HG03354 (cell line): ENCODE results near the gene SENP2.
"Not testable (repeated sequence)": the region's sequence is repeated elsewhere in the genome, so short reads cannot be mapped to it uniquely, and the experiment has no call there.

ENCODE experiments used
- ATAC-seq: cut with Tn5 transposase; IDR thresholded peaks from one replicate; pipeline ENCODE4 v1.9.1; 2021; ENCODE audit warnings: mild to moderate bottlenecking; ENCODE audit not compliant: unreplicated experiment, poor library complexity, severe bottlenecking

The SENP2 gene

DNA sequence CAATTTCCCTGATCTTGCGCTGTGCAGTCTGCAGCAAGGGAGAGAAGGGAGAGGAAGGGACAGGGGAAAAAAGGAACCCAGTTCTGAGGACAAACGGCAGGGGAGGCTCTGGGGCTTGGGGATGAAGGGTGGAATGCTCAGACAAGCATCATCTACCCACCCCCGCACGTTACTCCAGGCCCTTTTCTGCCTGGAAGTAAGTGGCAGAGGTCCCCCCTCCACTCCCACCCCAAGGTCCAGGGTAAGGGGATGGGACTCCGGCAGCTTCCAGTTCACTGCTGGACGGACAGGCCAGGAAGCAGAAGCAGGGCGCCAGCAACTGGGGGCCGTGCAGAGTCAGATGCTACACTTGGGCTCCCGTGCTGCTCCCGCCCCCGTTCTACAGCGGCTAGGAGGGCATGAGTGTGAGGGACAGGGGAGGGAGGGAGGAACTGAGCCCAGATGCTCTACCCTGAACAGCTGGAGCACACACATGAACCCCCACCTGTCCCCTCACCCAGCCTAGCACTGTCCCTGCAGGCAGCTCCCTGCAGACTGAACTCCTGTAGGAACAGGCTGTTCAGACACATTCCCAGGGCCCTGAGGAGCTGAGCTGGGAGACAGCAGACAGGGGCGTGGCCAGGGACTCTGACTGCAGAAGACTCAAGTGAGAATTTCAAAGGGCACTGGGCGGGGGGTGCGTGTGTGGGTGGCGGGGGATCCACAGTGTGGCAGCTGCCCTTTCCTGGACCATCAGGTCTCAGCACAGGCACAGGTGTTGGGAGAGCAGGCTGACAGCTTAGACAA, 59.7 kb downstream of the SENP2 start:
- no peak for ATAC-seq

DNA sequence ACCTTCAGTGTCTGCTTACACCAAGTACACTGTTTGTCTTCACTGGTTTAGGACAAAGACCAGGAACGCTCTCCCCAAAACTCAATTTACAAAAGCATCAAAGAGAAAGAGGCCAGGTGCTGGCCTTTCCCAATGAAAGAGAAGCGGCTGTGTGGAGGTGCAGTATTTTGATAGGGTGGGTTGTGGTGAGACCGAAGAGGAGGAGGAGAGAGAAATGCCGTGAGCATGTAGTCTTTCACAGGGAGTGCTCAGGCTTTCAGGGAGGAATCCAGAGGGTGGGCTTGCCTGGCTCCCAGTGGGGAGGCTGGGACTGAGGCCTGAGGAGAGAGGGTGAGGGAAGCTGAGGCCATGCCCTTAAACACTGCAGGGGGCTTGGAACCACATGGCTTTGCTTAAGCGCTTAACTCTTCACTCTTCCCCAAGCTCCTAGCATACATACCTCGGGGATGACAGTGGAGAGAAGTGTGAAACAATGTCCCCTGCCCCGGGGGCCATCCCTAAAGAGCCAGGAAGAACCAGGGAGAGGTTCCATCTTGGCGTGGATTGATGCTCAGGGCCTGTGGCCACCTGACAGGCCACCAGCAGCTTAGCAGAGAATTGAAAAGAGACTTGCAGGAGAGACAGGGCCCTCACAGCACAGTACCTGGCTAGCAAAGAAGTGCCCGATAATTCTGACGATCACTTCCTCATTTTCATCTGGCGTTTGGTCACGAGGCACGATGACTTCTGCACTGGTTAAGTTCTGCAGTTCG, 60.5 kb downstream of the SENP2 start:
- ATAC-seq, result no peak

DNA sequence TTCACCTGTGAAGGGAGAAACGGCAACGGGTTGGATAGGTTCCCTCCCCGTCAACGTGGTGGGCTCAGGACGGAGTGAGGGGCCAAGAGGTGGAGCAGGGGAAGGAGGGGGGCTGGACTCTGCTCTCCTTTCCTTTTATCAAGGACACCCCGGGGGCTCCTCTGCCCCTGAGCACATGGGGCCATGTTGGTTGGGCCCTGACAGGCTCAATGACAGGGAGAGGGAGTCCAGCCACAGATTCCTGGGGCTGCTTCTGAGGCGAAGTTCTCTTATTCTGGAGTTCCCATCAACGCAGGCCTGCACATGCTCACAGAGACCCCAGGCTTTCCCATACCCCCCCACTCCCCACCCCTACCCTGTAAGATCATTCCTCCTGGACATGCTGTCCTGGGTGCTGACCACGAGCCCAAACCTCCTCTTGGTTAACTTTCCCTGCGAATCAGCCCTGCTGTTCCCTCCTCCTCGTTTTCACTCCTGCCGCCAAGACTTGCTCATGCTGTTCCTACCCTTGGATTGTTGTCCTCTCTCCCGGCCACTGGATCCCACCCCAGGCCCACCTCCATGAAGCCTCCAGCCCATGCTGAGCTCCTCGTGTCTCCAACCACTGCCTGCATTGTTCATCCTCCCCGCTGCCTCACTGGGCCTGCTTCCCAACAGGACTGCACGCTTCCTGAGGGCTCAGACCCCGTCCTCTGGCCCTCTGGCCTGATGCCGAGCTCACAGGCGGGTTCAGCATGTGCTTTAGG, 61.2 kb downstream of the SENP2 start:
- no peak for ATAC-seq

DNA sequence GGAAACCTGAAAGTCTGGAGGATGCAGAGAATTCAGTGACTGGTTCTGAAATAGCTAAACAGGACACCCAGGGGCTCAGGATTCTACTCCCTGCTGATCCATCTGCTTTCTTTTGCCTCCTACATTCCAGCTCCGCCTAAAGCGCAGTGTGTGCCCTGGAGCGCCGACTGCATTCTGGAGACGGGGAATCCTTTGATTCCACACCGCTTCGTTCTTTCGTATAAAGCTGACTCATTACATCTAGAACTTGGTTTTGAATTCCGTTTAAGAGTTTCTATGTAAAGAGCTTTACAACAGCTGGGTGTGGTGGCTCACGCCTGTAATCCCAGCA, 61.8 kb downstream of the SENP2 start:
- ATAC-seq, result no peak

DNA sequence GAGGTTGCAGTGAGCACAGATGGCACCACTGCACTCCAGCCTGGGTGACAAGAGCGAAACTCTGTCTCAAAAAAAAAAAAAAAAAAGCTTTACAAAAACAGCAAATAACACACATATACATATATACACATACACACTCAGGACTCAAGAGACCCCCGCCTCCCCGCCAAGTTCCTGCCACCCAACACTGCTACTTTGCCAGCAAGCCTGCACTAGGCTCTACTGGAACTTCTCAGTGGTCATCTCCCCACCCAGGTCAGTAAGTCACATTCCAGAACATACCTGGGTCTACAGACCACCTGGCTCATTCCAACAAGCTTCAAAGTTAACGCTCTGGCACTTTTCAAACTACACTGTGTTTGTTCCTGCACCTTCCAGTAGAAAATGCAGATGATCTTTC, 62.3 kb downstream of the SENP2 start:
- no peak for ATAC-seq

DNA sequence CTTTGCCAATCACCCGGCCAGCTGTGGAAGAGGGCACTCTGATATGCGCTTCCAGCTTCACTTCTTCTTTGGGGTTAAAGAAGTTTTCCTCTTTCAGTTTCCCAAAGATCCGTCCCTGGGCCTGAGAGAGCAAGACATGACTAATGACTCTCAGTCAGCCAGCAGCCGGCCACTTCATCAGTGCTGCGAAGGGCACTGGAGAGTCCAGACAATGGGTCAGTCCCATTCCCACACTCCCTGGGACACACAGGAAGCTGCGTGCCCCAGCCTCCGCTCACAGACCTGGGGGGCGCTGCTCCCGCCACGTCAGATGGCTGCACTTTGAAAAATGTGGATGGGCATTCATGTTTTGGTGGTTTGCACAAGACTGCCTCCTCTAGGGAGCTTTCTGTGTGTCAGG, 63.3 kb downstream of the SENP2 start:
- no peak for ATAC-seq

DNA sequence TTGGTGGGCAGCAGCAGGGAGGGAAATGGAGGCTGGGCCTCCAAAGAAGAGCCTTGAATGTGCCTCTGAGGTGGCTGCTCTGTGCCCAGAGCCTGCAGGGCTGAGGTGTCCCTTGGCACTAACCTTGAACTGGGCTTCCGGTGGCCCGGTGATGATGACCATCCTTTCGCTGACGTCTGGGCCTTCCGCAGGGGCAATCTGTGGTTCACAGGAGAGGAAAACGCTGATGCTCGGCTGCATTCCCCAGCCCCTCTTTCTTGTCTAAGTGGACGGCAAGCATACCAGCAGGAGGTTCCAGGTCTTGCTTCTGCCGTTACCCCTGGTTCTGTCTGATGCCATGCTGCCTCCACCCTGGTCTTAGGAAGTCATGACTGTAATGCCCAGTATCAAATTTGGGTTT, 65.9 kb downstream of the SENP2 start:
- ATAC-seq, result no peak

DNA sequence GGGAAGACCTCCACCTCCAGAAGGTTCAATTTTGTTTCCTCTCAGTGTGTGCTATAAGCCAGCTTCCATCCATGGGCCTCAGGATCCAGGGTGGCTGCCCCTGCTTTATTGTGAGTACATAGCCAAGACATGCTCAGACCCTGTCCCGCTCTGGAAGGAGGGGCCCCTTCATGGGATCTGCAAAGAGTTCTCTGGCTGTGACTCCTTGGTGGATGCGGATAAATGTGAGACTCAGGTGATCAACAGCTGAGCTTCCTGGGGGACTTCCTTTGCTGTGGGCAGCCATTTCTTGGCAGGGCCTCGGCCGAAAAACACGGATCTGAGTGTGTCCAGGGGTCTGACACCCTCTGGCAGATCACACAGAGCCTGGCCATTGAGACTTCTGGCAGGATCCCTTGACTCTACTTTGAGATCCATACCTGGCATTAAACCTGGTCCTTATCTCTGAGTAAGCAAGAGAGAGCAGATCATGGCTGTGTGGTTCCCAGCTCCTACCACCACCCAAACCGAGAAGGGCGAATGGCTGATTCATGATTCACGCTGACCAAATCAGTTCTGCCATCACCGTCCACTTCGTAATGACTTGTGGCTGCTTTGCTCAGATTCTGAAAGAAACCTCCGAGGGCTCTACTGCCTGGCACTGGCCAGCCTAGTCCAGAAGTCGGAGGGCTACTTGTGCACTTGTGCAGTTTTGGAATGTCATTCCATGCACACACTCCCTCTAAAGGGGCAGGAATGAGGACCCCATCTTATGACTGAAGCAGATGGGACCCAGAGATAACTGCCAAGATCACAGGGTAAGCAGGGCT, 68.1 kb downstream of the SENP2 start:
- no peak for ATAC-seq

DNA sequence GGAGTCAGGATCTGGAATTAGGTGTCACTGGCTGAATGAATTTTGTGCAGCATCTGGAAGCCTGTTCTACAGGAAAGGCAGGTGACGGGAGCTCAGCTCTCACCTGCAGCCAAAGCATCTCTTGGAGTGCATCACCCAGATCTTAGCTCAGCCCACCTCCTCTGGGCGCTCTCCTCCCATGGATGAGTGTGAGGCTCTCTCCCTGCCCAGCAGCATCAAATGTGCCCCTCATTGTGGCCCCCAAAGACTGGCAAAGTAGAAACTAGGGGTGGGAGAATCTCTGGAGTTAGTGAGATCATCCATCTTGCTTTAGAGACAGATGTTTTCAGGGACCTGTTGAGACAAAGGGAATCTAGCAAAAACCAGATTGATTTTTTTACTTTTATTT, 68.7 kb downstream of the SENP2 start:
- no peak for ATAC-seq

DNA sequence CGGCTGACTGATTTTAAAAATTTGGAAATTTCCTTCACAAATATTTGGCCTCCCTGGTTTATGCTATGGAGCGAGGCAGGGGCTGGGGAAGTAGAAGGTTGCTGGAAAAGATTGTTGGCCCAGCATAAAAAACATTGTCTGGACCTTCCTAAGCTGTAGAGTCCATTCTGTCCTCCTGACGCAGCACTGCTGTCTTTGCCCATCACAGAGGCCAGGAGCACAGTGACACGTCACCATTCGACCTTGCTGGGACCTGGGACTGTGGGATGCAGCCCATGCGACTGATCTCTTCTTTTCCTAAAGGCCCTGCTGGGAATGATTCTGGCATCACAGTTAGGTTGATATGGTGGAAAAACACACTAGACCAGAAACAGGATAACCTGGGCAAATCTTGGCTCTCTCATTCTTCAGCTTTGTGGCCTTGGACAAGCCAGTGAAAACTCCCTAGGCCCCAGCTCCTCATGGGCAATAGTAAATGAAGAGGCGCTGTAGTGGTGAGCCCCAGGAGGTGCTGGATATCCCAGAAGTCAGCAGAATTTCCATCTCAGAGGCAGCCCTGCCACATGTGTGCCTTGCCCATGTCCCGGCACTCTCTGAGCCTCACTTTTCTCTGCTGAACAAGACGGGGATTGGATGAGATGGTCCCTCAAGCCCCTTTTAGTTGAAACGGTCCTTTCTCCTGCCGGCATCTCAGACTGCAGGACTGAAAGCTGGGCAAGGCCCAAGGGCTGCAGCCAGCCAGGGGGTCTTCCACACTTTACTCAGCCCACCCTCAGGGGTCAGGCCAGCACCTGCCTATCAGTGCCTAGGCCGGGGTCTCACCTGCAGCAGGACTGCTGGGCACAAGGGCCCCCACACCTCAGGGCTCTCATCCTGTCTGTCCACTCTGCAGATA, 69.6 kb downstream of the SENP2 start:
- no peak for ATAC-seq

DNA sequence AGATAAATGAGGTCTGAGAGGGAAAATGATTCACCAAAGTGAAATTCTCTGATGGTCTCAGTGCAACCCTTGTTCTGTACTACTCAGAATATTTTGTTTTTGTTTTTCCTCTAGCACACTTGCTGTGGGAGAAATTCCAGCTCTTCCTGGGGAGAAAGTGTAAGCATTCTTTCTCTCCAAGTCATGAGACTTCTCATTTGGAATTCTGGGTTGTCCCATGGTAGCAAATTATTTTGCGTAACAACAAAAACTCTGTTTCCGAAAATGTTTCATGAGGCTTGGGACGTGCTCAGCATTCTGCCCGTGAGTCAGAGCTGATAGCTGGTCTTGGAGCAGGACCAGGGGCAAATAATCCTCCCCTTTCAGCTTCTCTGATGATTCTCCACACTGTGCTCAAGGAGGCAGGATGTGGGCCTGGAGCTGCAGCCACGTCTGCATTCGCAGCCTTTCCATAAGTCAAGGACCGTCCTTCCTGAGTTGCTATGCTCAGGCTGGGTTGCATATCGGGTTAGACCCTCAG, 70.3 kb downstream of the SENP2 start:
- no peak for ATAC-seq

DNA sequence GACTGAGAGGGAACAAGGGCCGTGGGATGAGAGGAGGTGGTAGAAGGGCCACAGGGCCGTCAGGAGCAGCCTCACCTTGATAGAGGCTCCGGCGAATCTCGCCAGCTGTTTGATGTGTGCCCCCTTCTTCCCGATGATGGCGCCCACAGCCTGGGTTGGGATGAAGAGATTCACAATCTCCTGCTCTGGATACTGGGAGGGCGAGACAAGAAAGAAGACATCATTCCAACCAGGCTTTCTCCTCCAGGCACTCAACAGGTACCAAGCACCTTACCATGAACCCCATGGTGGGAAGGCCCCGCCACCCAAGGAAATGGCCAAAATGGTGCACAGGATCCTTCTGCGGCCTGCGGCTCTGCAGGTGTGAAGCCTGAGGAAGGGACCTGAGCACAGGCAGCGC, 71.1 kb downstream of the SENP2 start:
- no peak for ATAC-seq

DNA sequence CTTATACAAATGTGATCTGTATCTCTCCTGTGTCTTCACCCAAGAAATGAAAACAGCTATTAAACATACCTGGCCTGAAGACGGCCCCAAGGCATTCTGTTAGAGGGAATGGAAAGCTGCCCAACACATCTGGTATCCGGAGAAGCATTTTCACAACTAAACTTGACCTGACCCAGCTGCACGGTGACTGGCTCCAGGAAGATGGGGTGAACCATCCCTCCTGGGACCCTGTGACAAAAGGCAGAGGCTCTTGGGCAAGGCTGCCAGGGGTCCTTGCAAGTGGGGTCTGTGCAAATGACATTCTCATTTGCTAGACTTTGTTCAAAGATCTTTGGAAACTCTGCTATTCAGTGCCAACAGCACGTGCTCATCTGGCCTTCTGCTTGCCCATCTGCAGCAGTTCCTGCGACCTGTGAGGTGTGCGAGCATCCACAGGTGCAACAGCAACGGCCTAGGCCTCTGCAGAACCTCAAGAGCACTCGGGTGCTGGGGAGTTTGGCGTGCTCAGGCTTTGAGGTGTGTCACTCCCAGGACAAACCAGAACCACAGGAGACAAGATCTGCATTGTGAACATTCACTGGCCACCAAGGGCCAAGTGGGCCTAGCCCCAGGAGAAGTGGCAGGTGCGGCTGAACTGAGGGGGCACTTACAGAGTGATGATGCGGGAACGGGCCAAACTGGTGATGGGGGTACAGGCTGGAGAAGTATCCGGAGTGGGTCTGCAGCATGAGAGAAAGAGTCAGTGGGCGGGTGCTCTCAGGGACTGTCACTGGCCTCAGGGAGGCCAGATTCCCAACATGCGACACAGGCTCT, 71.8 kb downstream of the SENP2 start:
- no peak for ATAC-seq

DNA sequence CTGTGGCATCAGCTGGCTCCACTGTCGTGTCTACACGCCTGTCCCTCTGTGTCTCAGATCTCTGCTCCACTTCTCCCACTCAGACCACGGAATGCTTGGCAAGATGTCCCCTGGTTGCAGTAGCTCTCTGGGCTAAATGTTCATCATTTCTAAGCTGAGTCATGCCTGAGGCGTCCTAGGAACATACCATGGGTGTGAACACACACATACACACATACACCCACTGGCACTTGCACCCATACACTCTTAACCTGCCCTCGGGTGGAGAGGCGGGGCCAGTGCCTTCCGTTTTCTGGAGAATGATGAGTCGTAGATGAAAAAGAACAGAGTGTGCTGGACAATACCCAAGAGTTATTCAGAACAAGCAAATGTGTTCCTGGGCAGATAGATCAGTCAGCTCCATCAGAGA, 72.4 kb downstream of the SENP2 start:
- ATAC-seq, result no peak

DNA sequence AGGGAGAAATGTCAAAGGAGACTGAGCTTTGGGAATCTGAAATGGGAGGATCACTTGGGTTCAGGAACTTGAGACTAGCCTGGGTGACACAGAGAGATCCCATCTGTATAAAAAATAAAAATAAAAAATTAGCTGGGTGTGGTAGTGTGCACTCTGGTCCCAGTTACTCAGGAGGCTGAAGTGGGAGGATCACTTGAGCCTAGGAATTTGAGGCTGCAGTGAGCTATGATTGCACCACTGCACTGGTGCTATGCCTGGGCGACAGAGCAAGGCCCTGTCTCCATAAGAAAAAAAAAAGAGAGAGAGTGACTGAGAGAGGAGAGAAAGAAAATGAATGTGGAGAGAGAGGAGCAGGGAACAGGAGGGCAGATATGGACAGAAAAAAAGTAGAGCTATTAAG, 72.8 kb downstream of the SENP2 start:
- no peak for ATAC-seq

DNA sequence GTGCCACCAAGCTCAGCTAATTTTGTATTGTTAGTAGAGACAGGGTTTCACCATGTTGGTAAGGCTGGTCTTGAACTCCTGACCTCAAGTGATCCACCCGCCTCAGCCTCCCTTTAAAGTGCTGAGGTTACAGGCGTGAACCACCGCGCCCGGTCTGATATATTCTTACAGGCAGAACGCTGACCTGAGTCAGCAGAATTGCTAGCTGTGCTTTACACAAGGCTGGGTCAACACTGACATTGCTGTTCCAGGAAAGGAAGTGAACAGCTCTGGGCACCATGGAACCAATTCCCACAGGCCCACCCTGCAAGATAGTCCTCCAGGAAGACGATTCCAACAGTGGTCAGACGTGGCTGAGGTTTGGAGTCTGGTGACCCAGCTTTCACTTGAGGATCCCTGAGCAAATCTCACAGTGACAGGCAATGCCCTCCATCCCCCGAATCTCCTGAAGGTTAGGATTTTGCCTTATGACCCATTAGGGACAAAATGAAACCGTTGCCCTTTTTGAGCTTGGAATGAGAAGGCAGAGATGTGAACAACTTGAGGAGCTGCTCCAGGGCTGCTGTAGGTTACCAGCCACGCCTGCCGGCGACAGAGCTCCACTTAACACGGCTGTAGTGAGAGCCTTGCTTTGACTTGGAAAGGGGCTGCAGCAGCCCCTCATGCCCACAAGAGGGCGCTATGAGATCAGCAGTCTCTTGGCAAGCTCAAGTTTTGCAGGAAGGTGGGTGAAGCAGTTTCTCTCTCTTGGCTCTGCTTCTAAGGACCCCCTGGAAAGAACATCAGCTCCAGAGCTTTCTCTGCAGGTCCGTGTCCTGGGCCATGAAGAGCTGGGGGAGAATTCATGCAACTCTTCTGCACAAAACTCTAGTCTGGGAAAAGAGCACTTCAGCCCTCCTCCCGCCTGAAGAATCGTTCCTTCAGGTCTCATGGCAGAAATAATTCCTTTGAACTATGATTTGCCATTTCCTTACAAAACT, 74.1 kb downstream of the SENP2 start:
- ATAC-seq, result peak; percentile 72

DNA sequence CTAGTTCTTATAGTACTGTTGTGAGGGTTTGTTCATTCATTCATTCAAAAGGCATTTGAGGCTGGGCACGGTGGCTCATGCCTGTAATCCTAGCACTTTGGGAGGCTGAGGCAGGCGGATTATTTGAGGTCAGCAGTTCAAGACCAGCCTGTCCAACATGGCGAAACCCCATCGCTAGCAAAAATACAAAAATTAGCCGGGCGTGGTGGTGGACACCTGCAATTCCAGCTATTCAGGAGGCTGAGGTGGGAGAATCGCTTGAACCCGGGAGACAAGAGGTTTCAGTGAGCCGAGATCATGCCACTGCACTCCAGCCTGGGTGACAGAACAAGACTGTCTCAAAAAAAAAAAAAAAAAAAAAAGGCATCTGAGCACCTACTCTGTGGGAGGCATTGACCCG, 75.2 kb downstream of the SENP2 start:
- not testable (repeated sequence) for ATAC-seq
